HepG2 (cell line): ENCODE measurements around the gene WDR5B. TPM values are rescaled to one million over a fixed set of nuclear protein-coding genes. Genes with fewer than 3 reads are reported as not detected.

ENCODE experiments used
- FUBP1 ChIP-seq: sonication (generic); formaldehyde crosslinking; IDR thresholded peaks from 2 replicates; pipeline ENCODE4 v1.5.1; 2020; ENCODE audit warnings: missing genetic modification reagents, mild to moderate bottlenecking, borderline replicate concordance
- GATAD2A ChIP-seq: IDR thresholded peaks from 2 replicates; pipeline ENCODE4 v1.6.1; 2016
- HOXA3 ChIP-seq: sonication (generic); formaldehyde crosslinking; IDR thresholded peaks from 2 replicates; pipeline ENCODE4 v1.5.0; 2020; ENCODE audit warnings: missing genetic modification reagents
- MAZ ChIP-seq, 2 experiments: sonication (generic) in 1 of 2; formaldehyde crosslinking in 1 of 2; IDR thresholded peaks; 2 replicates each; pipeline versions ENCODE4 v1.5.0 to v1.6.1; 2012 to 2020; ENCODE audit warnings: low read depth in 2 of 2, mild to moderate bottlenecking in 2 of 2, borderline replicate concordance in 1 of 2, improper control_type of control experiment in 1 of 2, low read length in 1 of 2, missing genetic modification reagents in 1 of 2, moderate library complexity in 1 of 2
- MTF2 ChIP-seq: sonication (generic); formaldehyde crosslinking; IDR thresholded peaks from 2 replicates; pipeline ENCODE4 v1.5.0; 2020; ENCODE audit warnings: missing genetic modification reagents, borderline replicate concordance
- NFAT5 ChIP-seq: sonication (generic); formaldehyde crosslinking; IDR thresholded peaks from 2 replicates; pipeline ENCODE4 v1.4.0; 2020; ENCODE audit warnings: missing genetic modification reagents
- NR2F2 ChIP-seq: IDR thresholded peaks from 2 replicates; pipeline ENCODE4 v1.6.1; 2012; ENCODE audit warnings: low read depth, inconsistent platforms, borderline replicate concordance
- SOX5 ChIP-seq: IDR thresholded peaks from 2 replicates; pipeline ENCODE4 v1.6.1; 2016; ENCODE audit warnings: borderline replicate concordance
- SP4 ChIP-seq: sonication (generic); formaldehyde crosslinking; IDR thresholded peaks from 2 replicates; pipeline ENCODE4 v1.8.1; 2023; ENCODE audit warnings: mild to moderate bottlenecking, missing genetic modification reagents
- XBP1 ChIP-seq: sonication (generic); formaldehyde crosslinking; IDR thresholded peaks from 2 replicates; pipeline ENCODE4 v1.5.0; 2020; ENCODE audit warnings: missing genetic modification reagents
- ZBTB1 ChIP-seq: sonication (generic); formaldehyde crosslinking; IDR thresholded peaks from 2 replicates; pipeline ENCODE4 v1.4.0; 2020; ENCODE audit warnings: missing genetic modification reagents, borderline replicate concordance
- ZNF883 ChIP-seq: sonication (generic); formaldehyde crosslinking; IDR thresholded peaks from 2 replicates; pipeline ENCODE4 v1.5.1; 2020; ENCODE audit warnings: mild to moderate bottlenecking, missing genetic modification reagents; ENCODE audit errors: not compliant biosample characterization
- polyA plus RNA-seq, 8 experiments: library from polyadenylated mRNA; depleted of rRNA in 3 of 8; stranded (reverse) in 7 of 8; unstranded in 1 of 8; fragments of >200 nt; fragmentation: Illumina TruSeq in 4 of 8; extraction: Trizol in 4 of 8; gene quantifications; 2 replicates each; pipeline versions ENCODE4 v1.2.1 to v1.2.3, GENCODE V29; 2011 to 2016; ENCODE audit warnings: low read depth in 4 of 8, missing spikeins in 1 of 8, mixed read lengths in 1 of 8; ENCODE audit not compliant: insufficient read depth in 1 of 8
- total RNA-seq, 5 experiments: library from RNA; depleted of rRNA; stranded (reverse); fragments of >200 nt; fragmentation: Illumina TruSeq; extraction: Trizol; gene quantifications; 2 replicates each; pipeline ENCODE4 v1.2.3, GENCODE V29; 2016; ENCODE audit warnings: low read depth in 1 of 5
- TF ChIP-seq, protein P1 (sequence below), 2 experiments: sonication (generic) in 1 of 2; formaldehyde crosslinking in 1 of 2; IDR thresholded peaks; 2 replicates each; pipeline versions ENCODE4 v1.4.0 to v1.6.1; 2016 to 2020; ENCODE audit warnings: borderline replicate concordance in 1 of 2, low read depth in 1 of 2, mild to moderate bottlenecking in 1 of 2, missing genetic modification reagents in 1 of 2
- TF ChIP-seq, protein P2 (sequence below): sonication (generic); formaldehyde crosslinking; IDR thresholded peaks from 2 replicates; pipeline ENCODE4 v1.9.0; 2022; ENCODE audit warnings: missing genetic modification reagents, mild to moderate bottlenecking, borderline replicate concordance

Gene WDR5B
- total and polyA plus RNA-seq, 2 of the 13 experiments (the other 11 are each of a cell fraction or from before 2014, with no cell fraction given): 2.5 to 3.6 TPM

DNA sequence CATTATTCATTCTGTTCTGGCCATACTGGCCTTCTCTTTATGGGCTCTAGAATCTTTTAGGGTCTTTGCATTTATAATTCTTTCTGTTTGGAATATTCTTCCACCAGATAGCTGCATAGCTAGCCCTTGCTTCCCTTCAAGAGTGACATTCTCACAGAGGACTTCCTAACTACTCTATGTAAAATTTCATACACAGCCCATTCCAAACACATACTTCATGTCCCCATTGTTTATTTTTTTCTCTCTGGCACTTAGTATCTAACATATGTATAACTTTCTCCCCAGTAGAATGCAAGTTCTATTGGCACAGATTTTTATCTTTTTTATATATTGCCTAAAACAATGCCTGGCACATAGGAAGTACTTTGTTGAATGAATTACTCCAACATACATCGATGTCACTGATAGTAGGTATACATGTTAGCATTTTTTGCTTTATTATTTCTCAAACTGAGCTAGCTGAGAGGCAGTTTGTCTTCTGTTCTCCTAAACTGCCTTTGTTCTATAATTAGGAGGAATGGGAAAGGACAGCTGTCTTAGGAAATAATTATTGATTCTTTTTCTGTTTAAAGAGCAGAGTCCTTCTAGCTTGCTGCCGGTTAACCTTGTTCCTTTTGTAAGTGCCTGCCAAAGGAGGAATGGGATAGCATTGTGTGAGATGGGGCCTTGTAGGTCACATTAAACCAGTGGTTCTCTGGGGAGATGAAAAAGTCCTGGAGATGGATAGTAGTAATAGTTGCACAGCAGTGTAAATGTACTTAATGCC is 24.0 kb downstream of the WDR5B start (continued):
- TF ChIP-seq FUBP1 (CRISPR knock-in tag): no peak
- peak; percentile 91 for TF ChIP-seq SOX5
- no peak for TF ChIP-seq XBP1 (CRISPR knock-in tag)
- TF ChIP-seq HOXA3 (CRISPR knock-in tag): peak; percentile 26; the same call in 1 of the 2 replicates
- peak; percentile 57; the same call in 1 of the 2 replicates for TF ChIP-seq NR2F2
- no peak for TF ChIP-seq MAZ (IDR thresholded peaks at IDR 0.05; ENCODE audit: borderline replicate concordance, low read depth, low read length)
- TF ChIP-seq MAZ (CRISPR knock-in tag; IDR thresholded peaks at IDR 0.05; ENCODE audit: low read depth): no peak
- peak; percentile 98 for TF ChIP-seq GATAD2A
- TF ChIP-seq, protein P1, sequence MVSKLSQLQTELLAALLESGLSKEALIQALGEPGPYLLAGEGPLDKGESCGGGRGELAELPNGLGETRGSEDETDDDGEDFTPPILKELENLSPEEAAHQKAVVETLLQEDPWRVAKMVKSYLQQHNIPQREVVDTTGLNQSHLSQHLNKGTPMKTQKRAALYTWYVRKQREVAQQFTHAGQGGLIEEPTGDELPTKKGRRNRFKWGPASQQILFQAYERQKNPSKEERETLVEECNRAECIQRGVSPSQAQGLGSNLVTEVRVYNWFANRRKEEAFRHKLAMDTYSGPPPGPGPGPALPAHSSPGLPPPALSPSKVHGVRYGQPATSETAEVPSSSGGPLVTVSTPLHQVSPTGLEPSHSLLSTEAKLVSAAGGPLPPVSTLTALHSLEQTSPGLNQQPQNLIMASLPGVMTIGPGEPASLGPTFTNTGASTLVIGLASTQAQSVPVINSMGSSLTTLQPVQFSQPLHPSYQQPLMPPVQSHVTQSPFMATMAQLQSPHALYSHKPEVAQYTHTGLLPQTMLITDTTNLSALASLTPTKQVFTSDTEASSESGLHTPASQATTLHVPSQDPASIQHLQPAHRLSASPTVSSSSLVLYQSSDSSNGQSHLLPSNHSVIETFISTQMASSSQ (IDR thresholded peaks at IDR 0.05; ENCODE audit: low read depth): no peak
- TF ChIP-seq, protein P1 (CRISPR knock-in tag; IDR thresholded peaks at IDR 0.05; ENCODE audit: borderline replicate concordance): no peak
- no peak for TF ChIP-seq ZNF883 (CRISPR knock-in tag)
- TF ChIP-seq MTF2: no peak
- TF ChIP-seq NFAT5 (CRISPR knock-in tag): no peak
- TF ChIP-seq, protein P2, sequence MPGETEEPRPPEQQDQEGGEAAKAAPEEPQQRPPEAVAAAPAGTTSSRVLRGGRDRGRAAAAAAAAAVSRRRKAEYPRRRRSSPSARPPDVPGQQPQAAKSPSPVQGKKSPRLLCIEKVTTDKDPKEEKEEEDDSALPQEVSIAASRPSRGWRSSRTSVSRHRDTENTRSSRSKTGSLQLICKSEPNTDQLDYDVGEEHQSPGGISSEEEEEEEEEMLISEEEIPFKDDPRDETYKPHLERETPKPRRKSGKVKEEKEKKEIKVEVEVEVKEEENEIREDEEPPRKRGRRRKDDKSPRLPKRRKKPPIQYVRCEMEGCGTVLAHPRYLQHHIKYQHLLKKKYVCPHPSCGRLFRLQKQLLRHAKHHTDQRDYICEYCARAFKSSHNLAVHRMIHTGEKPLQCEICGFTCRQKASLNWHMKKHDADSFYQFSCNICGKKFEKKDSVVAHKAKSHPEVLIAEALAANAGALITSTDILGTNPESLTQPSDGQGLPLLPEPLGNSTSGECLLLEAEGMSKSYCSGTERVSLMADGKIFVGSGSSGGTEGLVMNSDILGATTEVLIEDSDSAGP (CRISPR knock-in tag): no peak
- no peak for TF ChIP-seq ZBTB1 (CRISPR knock-in tag)
- TF ChIP-seq SP4: no peak
